GM19468 (cell line): ENCODE results near the gene KCND3.
"Not testable (repeated sequence)": the region's sequence is repeated elsewhere in the genome, so short reads cannot be mapped to it uniquely, and the experiment has no call there.

Source experiments
- ATAC-seq: cut with Tn5 transposase; IDR thresholded peaks from one replicate; pipeline ENCODE4 v1.9.1; 2021; ENCODE audit warnings: mild to moderate bottlenecking, moderate library complexity, moderate number of reproducible peaks; ENCODE audit not compliant: unreplicated experiment; ENCODE audit errors: extremely low read depth

KCND3 gene

DNA sequence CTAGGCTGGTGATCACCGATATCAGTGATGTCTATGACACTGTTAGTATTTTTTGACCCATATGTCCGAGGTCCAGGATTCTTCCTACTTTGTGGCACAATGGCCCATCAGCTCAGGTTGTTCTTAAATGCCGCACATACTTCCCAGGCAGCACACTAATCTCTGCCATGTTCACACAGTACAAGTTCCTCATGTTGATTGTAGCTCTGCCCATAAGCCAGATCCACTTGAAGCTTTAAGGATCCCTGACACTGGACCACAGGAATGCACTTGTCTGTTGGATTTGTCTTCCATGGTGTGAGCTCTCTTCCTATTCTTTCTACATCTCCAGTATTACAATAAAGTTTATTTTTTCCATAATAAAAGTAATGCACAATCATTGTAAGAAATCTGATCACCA lies 164.3 kb downstream of the KCND3 start:
- ATAC-seq, result no peak

DNA sequence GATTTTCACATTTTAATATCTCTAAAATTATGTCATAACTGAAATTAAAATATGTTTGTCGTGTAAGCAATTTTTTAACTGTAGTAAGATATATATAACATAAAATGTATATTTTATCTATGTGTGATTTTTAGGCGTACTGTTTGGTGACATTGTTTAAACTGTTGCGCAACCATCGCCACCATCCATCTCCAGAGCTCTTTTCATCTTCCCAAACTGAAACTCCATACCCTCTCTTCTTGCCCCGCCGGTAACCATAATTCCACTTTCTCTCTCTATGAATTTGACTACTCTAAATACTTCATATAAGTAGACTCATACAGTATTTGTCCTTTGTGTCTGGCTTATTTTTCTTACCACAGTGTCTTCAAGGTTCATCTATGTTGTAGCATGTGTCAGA lies 167.3 kb downstream of the KCND3 start:
- ATAC-seq, result no peak

DNA sequence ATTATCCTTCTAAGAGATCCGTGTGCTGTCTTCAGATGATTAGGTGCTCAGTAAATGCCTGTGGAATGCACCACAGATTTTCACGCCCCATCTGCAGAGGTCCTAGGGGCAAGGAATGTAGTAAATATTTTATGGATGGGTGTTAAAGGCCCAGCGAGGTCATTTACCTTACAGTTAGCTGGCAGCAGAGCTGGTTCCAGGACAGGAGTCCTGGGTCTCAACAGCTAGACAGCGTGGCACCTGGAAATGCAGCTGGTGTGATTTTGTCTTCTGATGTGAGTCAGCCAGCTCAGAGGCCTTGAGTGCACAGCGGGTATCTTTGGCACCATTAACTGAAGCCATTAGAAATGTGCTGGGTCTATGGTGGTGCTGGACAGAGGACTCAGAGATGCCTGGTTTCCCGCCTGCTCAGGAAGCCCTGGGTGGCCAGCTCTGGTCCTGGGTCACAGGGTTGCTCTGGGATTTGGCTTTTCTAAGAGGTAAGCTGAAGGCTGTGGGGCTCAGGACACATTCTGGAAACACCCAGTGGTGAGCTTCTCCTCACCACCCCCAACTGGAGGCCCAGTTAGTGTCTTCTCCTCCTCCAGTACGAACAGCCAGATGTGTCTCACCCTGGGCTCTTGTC lies 168.2 kb downstream of the KCND3 start:
- ATAC-seq, result no peak

DNA sequence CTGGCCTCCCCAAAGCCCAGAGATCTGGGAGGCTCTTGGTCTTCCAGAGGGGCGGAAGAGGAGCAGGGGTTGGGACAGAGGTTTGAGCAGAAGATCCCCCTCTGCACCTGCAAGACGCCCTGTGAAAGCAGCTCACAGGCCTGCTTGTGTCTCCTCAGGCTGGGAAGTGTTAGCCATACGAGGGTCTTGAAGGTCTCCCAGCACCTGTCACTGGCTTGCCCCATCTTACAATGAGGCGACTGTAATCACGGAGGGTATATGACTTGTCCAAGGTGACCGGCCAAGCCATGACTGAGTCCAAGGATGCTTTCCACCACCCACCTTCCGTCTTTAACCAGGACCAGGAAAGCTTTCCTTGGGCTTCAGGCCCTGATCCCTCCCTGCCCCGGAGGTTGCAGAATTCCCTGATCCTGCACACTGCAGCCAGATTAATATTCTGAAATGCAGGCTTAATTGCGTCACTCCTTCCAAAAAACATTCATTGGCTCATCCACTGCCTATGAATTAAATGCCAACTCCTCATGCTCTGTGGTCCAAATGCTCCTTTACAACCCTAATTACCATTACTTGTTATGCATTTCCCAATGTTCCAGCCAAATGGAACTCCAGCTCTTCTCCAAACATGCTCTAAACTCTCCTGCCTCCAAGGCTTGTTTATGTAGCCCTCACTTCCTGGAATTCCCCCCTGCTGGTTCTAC lies 169.8 kb downstream of the KCND3 start:
- ATAC-seq, result no peak

DNA sequence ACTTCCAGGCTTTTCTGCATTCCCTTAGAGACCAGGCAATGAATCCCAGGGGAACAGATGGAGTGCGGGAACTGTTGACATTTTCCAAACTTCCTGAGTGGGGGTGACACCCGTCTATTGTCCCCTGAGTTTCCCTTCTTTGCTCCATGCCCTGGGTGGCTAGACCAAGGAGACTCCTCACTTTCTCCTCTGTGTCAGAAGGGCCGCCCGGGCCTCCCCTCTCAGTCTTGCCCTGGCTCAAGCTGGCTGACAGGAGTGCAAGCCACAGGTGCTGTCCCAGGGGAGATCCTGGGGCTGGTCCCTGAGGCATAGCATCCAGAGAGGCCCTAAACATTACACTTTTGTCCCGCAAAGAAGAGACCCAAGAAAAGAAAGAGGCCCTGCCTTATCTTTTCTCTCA lies 170.9 kb downstream of the KCND3 start:
- no peak for ATAC-seq

DNA sequence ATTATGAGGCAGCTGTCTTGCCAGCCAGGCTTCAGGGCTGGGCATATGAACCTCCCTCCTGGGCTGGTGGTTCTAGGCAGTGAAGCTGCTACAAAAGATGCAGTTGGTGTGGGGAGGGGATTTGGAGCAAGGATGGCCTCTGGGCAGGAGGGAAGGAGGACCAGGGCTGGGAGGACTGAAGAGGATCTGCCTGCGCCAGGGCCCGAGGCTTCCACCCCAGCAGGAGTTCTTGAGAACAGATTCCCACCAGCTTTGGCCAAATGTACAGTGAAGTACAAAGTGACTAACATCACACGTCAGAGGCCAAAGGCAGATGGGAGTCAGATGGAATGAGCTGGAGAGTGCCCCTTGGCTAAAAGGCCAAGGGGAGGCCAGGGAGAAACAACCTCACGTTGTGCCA lies 171.4 kb downstream of the KCND3 start:
- ATAC-seq, result no peak

DNA sequence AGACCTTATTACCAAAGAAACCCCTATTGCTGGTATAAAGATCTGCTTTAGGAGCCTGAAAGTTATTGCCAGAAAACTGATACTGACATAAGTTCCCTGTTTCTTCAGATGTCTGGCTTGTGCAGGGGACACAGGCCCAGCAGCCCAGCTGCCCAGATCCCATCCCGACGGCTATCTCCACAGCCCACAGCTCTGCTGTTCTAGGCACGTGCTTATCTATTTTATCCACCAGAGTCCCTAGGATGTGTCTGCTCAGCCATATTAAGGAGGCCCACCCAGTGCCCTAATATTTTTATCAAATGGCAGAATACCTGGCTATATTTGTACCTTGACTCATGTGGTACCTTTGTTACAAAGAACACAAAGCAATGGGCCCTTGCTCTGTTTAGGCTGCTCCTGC lies 174.8 kb downstream of the KCND3 start:
- ATAC-seq, result no peak

DNA sequence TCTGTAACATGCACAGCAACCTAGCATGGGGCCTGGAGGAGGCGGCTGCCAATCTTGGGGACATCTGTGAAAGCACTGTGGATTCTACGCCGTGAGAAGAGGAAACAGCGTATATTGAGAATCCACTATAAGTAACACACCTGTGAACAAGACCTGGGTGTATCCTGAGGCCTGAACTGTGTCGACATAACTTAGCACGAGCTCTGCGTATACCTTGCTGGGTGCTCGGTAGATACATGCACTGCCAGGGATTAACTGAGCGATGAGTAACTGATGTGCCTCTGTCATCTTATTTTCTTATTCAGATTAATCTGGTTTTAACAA lies 175.2 kb downstream of the KCND3 start:
- no peak for ATAC-seq

DNA sequence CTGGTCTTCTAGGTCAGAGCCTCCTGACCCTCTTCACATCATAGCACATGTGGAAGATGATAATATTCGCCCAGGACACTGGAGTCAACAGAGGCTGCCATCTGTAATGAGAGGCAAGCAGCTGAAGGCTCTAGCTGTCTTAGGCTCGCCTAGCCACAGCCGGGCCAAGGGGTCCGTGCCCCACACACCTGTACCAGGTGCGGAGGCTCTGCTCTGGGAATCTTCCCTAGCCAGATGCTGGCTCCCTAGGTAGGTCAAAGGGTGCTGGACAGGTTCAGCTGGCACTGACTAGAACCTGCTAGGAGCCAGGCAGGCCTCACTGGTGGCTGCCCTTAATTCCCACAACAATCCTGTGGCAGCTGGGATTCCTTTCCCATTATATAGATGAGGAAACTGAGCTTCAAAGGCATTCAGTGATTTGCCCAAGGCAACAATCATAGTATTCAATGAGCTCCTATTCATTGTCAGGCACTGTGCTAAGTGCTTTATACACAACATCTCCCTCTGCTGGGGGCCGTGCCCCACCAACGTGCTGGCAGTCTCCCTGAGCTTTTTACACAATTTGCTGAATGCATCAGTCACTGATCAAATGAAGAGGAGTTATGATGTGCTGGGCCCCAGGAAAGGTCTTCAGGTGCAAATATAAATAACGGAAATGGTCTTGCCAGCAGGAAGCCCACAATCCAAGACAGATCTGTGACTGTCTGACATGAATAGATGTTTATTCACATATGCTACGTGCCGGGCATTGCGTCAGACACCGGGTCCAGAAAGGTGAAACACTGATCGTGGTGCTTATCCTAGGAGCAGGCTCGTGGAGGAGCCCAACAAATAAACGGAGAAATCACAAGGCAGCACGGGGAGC lies 175.8 kb downstream of the KCND3 start:
- no peak for ATAC-seq

DNA sequence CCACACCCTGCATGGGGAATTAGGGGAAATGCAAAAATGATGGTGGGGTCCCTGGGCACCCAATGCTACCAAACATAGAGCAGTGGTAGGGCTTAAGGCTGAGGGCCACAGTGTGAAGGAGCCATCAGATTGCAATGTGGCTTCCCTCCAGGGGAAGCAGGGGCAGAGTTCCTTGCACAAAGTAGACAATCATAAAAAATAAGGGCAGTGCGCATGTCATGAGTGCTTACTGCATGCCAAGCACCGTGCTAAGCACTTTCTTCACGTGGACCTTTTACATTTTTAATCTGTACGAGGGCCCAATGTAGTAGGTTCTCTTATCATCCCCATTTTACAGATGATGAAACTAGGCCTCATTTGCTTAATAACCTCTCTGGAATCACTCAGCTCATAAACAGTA lies 177.2 kb downstream of the KCND3 start:
- no peak for ATAC-seq

DNA sequence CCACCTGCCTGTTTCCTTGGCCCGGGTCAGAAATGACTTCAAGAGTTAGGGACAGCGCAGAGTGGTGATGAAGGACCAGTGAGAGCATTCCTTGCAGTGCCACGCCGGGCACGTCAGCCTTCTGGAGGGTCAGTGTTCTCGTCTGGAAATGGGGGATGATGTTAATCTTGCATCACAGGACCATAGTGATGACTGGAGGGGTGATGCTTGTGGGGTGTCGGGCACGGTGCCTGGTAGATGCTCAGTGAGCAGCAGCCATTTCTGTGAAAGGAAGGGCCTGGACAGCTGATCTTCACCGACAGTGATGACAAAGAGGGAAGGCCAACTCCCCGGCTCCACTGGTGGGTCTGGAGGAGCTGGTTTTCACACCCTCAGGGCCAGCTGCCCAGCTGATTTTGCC lies 177.6 kb downstream of the KCND3 start:
- ATAC-seq, result no peak

DNA sequence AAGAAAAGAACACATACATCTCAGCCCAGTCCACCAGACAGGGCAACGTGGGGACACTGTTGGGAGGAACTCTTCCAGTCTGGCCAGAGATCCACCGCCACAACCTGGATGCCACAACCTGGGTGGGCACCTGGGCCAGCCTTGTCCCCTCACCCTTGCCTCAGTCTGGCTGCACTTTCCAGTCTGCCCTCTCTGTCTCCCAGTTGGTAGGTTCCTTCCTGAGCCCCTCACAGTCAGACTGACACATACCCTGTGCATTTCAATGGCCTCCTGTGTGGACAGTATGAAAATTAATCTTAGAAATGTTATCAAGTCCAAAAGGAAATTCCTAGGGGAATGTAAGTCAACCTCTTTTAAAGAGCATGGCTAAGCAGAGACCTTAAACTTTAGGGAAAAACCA lies 184.2 kb downstream of the KCND3 start:
- no peak for ATAC-seq

DNA sequence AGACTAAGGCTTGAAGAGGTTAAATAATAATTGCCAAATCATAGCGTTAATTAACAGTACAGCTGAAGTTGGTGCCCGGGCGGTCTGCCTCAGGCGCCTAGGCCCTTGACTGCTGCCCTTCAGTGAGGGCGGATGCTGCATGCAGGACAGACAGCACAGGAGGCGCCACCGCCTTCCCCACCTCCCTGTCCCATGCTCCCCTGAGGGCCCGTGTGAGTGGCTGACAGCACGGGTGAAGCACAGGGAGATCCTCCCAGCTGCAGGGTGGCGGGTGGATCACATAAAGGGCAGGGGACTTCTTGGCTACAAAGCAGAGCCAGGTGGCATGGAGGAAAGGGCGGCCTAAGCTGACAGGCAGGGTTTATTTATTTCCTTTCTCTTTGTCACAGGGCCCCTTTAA lies 184.7 kb downstream of the KCND3 start:
- no peak for ATAC-seq

DNA sequence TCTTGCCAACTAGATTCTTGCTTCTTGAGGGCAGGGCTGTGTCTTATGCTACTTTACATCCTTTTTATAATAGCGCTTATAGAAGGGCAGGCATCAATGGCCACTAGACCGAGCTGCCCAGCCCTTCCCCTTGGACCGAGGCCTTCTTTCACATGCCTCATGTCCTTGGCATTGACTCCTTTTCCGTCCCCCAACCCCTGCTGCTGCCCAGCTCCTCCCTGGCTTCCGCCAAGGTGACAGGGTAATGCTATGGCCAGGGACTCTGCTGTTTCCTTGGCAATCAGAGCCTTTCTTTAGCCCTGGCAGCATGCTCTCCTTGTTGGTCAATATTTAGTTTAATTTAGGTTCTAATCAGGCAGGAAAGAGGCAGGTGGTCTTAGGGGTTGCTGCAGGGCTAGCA lies 185.5 kb downstream of the KCND3 start:
- no peak for ATAC-seq

DNA sequence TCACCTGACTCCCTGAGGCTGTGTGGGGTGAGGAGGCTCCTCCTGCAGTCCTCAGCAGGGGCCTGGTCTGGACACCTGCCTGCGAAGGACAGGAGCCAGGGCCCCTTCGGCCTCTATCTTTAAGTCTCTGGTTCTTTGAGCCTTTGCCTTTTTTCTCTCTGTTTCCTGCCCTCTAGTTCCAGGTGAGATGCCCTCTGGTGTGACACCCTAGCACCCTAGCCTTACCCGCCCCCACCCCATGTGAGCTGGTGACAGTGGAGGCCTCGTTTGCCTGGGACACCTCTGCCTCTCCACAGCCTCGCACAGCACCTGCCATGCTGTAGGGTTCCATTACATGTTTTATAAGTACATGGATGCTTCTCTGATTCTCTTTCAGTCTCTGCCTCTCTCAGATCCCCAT lies 186.5 kb downstream of the KCND3 start:
- no peak for ATAC-seq

DNA sequence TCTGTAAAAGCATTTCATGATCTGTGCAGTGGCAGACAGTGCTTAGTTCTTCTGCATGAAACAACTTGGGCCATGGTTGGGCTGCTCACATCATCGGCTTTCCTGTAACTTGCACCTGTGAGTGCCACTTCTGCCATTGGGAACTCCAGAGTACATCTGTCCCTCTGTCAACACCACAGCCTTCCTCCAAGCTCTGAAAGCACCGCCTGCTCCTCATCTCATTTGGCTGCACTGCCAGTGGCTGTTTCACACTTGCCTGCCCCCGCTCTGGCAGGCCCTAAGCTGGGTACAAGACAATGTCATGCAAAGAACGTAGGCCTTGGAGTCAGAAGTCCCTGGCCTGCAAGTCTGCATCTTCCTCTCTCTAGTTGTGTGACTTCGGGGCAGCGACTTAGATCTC lies 187.4 kb downstream of the KCND3 start:
- no peak for ATAC-seq

DNA sequence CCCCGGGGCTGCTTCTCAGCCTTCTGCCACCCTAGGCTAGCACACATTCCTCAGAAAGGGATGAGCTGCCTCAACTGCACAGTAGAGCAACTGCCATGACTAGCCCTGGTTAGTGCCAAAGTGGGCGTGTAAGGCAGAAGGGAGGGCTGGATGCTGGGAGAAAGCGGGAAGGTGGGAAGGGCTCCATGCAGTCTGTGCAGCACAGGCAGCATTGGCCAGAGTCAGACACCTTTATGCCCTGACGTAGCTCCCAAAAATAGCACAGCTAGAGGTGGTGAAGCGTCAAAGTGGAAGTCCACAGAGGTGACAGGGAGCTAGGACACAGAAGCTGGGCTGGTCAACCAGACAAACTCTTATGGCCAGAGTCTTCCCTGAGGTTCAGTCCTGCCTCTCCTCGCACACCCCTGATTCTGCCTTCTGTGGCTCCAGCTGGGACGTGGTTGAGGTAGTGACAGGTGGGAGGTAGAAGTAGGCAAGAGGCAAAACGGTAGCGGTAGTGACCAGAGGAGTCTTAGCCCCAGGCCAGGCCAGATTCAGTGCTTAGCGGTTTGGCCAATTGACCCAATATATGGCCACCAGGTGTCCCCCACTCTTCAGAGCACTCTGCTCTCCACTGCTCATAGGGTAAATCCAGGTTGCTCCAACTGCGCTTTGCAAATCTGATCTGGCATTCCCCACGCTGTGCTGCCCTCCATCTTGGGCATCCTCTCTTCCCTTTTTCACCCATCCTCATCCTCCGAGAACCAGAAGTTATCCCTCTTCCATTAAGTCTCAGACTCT lies 188.2 kb downstream of the KCND3 start:
- no peak for ATAC-seq

DNA sequence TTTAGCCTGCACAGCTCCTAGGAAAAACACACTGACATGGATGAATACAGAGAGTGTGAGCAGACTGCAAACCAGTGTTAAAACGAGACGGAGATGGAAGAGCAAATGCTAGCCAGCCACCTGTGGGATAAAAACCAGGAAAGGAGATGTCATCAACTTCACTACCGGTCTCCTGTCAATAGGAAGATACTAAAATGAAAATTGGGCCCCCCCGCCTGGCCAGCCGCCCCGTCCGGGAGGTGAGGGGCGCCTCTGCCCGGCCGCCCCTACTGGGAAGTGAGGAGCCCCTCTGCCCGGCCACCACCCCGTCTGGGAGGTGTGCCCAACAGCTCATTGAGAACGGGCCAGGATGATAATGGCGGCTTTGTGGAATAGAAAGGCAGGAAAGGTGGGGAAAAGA lies 189.7 kb downstream of the KCND3 start:
- ATAC-seq, result not testable (repeated sequence)

DNA sequence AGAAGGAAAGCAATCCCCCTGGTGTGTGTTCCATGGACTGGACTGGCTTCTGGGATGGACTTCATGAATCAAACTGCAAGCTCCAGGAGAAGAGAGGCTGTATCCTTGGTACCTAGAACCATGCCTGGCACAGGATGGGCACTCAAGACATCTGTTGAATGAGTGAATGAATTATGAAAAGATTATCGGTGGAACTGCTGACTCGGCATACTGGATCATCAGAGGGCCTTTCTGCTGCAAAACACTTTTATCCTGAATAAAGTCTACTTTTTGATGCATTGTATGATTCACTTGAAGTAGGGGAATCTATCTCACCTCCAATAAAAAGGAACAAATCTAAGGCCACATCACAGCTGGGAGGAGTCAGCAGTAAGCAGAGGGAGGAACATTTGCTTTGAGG lies 190.9 kb downstream of the KCND3 start:
- ATAC-seq, result no peak

DNA sequence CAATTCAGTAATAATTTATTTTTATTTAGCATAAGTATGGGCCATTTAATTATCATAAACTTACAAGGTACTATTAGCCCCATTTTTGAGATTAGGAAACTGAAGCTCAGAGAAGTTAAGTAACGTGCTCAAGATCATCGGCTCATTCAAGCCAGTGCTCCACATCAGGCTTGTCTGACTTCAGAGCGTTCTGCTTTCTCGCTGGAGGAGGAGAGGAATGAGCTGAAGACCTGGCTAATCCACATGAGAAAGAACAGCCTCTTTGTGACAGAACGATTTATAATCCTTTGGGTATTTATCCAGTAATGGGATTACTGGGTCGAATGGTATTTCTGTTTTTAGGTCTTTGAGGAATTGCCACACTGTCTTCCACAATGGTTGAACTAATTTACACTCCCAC lies 194.1 kb downstream of the KCND3 start:
- ATAC-seq, result no peak

DNA sequence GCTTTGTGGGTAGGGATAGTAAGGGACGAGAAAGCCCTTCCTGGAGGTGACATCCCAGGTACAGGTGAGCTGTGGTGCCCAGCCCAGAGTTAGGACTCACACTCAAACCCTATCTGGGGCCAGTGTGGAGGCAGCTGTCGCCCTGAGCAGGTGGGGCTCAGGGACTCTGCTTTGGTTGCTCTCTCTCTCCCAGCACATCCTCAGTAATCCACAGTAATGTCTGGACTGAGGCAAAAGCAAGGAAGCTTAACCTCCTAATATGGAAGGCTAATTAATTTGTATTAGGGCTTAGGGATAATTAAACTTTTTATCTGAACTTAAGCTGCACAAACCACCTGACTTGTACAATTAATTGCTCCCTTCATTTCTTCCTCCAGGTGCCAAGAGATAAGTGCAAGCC lies 195.5 kb downstream of the KCND3 start:
- ATAC-seq, result no peak
